Stimulated activated CD8-positive, alpha-beta memory T cell treated with anti-CD3 and anti-CD28 coated beads, Interleukin-4, amount 100 ng/mL, for 4 hours (primary cell): ENCODE data around the gene ELMO3.

Experiments
- DNase-seq, 2 donors: peaks; one replicate each; pipeline ENCODE4 v3.0.0-alpha.2; 2020; ENCODE audit warnings: low read depth in 2 of 2, low spot score in 1 of 2

ELMO3 gene

GRCh38 chr16:67196881-67197280 is 2.0 kb upstream of the ELMO3 start:
- DNase-seq, result no peak

- DNase-seq, result no peak
Observed at GRCh38 chr16:67197704-67198103, 1.2 kb upstream of the ELMO3 start.

DNA sequence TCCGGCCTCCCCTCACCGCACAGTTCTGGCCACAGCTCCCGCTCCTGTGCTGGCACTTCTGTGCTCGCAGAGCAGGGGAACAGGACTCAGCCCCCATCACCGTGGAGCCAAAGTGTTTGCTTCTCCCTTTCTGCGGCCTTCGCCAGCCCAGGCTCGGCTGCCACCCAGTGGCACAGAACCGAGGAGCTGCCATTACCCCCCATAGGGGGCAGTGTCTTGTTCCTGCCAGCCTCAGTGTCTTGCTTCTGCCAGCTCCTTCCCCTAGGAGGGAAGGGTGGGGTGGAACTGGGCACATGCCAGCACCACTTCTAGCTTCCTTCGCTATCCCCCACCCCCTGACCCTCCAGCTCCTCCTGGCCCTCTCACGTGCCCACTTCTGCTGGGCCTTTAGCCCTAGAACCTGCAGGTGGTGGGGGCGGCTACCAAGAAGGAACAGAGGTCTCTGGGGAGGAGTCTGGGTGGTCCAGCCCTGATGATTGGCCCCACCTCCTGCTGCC is 645 bp upstream of the ELMO3 start:
- DNase-seq, result no peak

- DNase-seq, result no peak
Observed at GRCh38 chr16:67199808-67200198, 872 bp downstream of the ELMO3 start.

- DNase-seq, result no peak
Observed at GRCh38 chr16:67200491-67200890, 1.6 kb downstream of the ELMO3 start.

DNA sequence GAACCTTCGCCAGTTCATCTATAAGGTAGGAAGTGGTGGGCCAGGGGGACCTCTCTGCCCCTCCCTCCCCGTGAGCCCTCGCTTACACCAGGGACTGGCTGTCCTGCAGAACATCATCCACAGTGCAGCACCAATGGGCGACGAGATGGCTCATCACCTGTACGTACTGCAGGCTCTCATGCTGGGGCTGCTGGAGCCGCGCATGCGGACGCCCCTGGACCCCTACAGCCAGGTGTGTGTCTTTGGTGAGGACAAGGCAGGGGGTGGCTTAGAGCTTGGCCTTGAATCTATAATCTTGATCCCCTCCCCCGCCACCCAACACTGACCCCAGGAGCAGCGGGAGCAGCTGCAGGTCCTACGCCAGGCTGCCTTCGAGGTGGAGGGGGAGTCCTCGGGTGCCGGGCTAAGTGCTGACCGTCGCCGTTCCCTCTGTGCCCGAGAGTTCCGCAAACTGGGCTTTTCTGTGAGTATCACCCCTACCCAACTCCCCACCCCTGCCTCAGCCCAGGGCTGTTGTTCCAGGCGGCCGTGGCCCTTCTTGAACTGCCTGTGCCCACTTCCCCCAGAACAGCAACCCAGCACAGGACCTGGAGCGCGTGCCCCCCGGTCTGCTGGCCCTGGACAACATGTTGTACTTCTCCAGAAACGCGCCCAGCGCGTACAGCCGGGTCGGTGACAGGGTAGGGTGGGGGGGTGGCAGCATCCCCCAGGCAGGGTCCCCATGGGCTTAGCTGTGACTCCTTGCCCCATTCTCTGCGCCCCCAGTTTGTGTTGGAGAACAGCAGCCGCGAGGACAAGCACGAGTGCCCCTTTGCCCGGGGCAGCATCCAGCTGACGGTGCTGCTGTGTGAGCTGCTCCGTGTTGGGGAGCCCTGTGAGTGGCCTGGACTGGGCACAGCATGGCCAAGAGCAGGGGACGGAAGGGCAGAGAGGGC is 2.7 kb downstream of the ELMO3 start:
- no peak for DNase-seq

- DNase-seq, result no peak
Observed at GRCh38 chr16:67202426-67202825, 3.5 kb downstream of the ELMO3 start.

DNA sequence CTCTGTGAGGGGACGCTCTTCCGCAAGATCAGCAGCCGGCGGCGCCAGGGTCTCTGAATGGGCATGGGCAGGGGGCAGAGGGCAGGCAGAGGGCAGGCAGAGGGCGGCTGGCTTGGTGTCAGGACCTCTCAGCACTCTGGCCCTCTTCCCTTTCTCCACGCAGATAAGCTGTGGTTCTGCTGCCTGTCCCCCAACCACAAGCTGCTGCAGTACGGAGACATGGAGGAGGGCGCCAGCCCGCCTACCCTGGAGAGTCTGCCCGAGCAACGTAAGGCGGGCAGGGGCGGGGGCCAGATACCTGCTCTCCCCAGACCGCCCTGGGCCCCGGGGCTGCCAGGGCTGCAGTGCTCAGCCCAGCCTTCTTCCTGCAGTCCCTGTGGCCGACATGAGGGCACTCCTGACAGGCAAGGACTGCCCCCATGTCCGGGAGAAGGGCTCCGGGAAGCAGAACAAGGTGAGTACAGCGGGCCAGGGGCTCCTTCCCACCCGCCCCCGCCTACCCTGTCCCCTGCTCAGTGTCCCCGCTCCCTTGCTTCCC is 4.1 kb downstream of the ELMO3 start:
- no peak for DNase-seq

DNA sequence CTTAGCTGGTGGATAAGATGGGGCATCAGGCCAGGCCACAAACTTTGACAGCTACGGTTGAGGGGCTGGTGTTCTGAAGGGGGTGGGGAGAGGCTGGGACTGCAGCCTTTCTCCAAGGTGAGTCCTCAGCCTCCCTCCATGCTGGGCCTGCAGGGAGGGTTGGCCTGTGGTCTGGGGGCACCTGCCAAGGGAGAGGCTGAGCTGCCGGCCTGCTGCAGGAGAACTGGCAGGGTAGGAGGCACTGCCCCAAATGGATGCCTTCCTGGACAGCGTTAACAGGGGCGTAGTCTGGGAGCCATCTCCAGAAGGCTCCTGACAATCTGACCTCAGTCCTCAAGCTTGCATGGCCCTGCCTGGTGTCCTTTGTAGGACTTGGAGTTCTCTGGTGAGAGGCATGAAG is 5.1 kb downstream of the ELMO3 start:
- no peak for DNase-seq

GRCh38 chr16:67206129-67206837 is 7.4 kb downstream of the ELMO3 start:
- no peak for DNase-seq

GRCh38 chr16:67206838-67207248 is 7.9 kb downstream of the ELMO3 start:
- no peak for DNase-seq

DNA sequence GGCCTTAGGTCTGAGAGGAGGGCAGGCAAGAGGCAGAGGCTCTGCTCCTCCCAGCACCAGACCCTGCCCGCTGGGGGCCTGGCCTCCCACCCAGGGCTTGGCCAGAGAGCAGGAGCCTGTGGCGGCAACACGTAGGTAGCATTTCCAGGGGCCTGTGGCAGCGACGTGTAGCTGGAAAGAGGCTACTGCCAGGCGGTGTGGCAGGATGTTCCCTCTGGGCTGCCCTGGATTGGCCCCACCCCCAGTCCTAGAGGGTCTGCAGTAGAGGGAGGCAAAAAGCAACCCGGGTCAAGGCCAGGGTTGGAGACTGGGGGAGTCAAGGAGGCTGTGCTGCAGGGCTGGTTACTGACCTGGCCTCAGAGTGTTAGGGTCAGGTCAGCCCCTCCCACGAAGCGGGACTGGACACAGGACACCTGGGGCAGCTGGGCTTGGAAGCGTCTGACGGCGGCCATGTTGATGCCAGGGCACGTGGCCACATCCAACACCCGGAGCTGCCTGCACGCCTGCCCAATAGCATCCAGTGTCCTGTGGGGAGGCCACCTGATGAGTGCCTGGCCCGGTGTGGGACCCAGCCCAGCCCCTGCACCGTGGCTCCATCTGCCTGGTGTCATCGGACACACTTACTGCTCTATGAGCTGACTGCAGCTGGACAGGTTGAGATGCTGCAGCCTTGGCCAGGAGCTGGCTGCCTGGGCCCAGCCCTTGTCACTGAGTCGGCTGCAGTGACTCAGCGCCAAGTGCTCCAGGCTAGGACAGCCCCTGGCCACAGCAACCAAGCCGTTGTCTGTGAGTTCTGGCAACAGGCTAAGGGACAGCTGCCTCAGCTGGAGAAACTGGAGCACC is 8.5 kb downstream of the ELMO3 start:
- DNase-seq, result no peak

GRCh38 chr16:67208154-67208896 is 9.4 kb downstream of the ELMO3 start:
- no peak for DNase-seq

GRCh38 chr16:67209565-67209964 is 10.6 kb downstream of the ELMO3 start:
- DNase-seq, result no peak

- no peak for DNase-seq
Observed at GRCh38 chr16:67210069-67210937, 11.4 kb downstream of the ELMO3 start.

DNA sequence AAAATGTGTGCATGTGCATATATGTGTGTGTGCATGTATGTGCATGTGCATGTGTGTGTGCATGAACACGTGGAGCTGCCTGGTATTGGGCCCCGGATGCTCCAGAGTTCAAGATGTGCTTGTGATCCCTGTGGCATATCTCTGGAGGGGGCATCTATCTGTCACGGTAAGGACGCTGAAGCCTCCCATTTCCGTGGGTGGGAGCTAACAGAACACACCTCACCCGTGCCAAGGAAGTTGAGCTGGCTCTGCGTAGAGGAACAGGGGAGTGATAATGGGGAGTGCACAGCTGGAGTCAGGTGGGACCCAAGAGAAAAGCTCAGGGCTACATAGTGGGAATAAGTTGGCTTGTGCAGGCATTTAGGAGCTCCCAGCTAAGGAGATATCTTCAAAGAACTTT is 12.7 kb downstream of the ELMO3 start:
- no peak for DNase-seq

- DNase-seq, result no peak
Observed at GRCh38 chr16:67212766-67213165, 13.8 kb downstream of the ELMO3 start.

DNA sequence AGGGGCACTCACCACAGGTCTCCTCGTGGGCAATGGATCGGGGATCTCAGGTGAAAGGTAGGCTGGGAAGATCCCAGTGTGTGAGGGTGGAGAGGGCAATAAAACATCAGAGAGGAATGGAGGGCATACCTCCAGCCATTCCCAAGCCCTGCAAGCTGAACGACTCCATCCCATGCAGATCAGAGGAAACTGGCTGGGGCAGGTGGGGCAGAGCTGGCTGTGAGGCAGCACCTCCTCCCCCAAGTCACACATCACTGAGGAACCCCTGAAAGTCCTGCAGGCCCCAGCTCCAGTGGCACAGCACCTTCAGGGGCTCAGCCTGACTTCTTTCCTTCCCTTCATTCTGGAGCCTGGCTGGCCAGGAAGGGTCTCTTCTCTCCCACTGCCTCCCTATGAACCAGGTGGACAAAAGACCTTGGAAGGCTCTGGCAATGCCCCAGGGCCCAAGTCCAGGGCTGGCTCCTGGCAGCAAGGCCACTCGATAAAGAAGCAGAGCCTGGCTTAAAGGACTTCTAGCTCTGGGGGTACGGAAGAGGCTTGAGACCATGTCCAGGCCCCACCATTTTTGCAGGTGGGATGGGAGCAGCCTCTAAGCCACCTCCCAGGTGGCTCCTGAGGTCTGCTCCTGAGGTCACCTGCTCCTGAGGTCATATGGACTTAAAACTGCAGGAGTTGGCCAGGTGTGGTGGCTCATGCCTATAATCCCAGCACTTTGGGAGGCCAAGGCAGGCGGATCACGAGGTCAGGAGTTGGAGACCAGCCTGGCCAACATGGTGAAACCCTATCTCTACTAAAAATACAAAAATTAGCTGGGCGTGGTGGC is 14.5 kb downstream of the ELMO3 start:
- DNase-seq, result no peak

- no peak for DNase-seq
Observed at GRCh38 chr16:67215706-67216105, 16.8 kb downstream of the ELMO3 start.
